ENCODE measurements around the gene LCP1.

GRCh38 chr13:46134961-46135522 lies 46.9 kb downstream of the LCP1 start:
- no peak for TF ChIP-seq EZH2 (IDR thresholded peaks at IDR 0.05; ENCODE audit: borderline replicate concordance, low read depth, low read length, poor library complexity, severe bottlenecking)
- no peak for TF ChIP-seq CTCF (conservative IDR thresholded peaks at IDR 0.05; ENCODE audit: low read depth, low read length)

Measured in A673 (cell line).